NCI-H774 (cell line): ENCODE data around the gene KLHL29.

Experiments used
- DNase-seq: peaks from one replicate; lab custom pipeline; 2025; lab: John Stamatoyannopoulos, UW

Gene KLHL29

GRCh38 chr2:23550553-23550952, 165.6 kb downstream of the KLHL29 start:
- DNase-seq: no peak

- no peak for DNase-seq
Observed at GRCh38 chr2:23551875-23552274, 166.9 kb downstream of the KLHL29 start.

- DNase-seq: no peak
Observed at GRCh38 chr2:23553561-23553960, 168.6 kb downstream of the KLHL29 start.

- no peak for DNase-seq
Observed at GRCh38 chr2:23554054-23554697, 169.2 kb downstream of the KLHL29 start.

GRCh38 chr2:23555944-23556343, 171.0 kb downstream of the KLHL29 start:
- no peak for DNase-seq

- peak; percentile 25 for DNase-seq
Observed at GRCh38 chr2:23556929-23557328, 171.9 kb downstream of the KLHL29 start.

GRCh38 chr2:23557455-23557854, 172.5 kb downstream of the KLHL29 start:
- DNase-seq: no peak

- no peak for DNase-seq
Observed at GRCh38 chr2:23559561-23560239, 174.7 kb downstream of the KLHL29 start.

GRCh38 chr2:23561088-23561487, 176.1 kb downstream of the KLHL29 start:
- no peak for DNase-seq

- DNase-seq: no peak
Observed at GRCh38 chr2:23561544-23561943, 176.6 kb downstream of the KLHL29 start.

GRCh38 chr2:23562143-23562542, 177.2 kb downstream of the KLHL29 start:
- no peak for DNase-seq

- no peak for DNase-seq
Observed at GRCh38 chr2:23563151-23563550, 178.2 kb downstream of the KLHL29 start.

- DNase-seq: no peak
Observed at GRCh38 chr2:23563673-23564614, 179.0 kb downstream of the KLHL29 start.

- no peak for DNase-seq
Observed at GRCh38 chr2:23564615-23564960, 179.6 kb downstream of the KLHL29 start.

- DNase-seq: no peak
Observed at GRCh38 chr2:23565374-23565773, 180.4 kb downstream of the KLHL29 start.

- no peak for DNase-seq
Observed at GRCh38 chr2:23565814-23566213, 180.8 kb downstream of the KLHL29 start.

GRCh38 chr2:23566241-23567142, 181.5 kb downstream of the KLHL29 start:
- DNase-seq: no peak

- no peak for DNase-seq
Observed at GRCh38 chr2:23567161-23567756, 182.3 kb downstream of the KLHL29 start.

GRCh38 chr2:23568211-23568610, 183.2 kb downstream of the KLHL29 start:
- DNase-seq: no peak

GRCh38 chr2:23568626-23569190, 183.7 kb downstream of the KLHL29 start:
- DNase-seq: no peak

- DNase-seq: no peak
Observed at GRCh38 chr2:23569761-23570365, 184.9 kb downstream of the KLHL29 start.
